ENCODE measurements around the gene URB1. TPM values are rescaled to one million over a fixed set of nuclear protein-coding genes. Genes with fewer than 3 reads are reported as not detected.
"Not testable (repeated sequence)": the region's sequence is repeated elsewhere in the genome, so short reads cannot be mapped to it uniquely, and the experiment has no call there.

Gene URB1
- total and polyA plus RNA-seq, 3 experiments from 2014 or later, result 3.9 to 39.8 (median 38.9) TPM

GRCh38 chr21:32310976-32311375, 81.8 kb downstream of the URB1 start:
- H3K4me3 ChIP-seq (ENCODE audit: low read length); H3K27me3 Mint-ChIP-seq; CTCF ChIA-PET; H3K4me1 ChIP-seq (ENCODE audit: insufficient read depth, low read length); POLR2A ChIA-PET; H3K27ac ChIP-seq (ENCODE audit: low read depth, low read length); H3K4me3 Mint-ChIP-seq; H3K9me3 ChIP-seq (ENCODE audit: low read length); H3K27me3 ChIP-seq (ENCODE audit: insufficient read depth, low read length, poor library complexity, severe bottlenecking); DNase-seq; H3K9me3 Mint-ChIP-seq; H3K27ac Mint-ChIP-seq; H3K4me1 Mint-ChIP-seq: not testable (repeated sequence)
- H3K36me3 ChIP-seq (ENCODE audit: insufficient read depth, low read length), result peaks cover 17% of the 10 kb centered on the region
- H3K36me3 Mint-ChIP-seq, result peaks cover 0 to 59% (median 13%) of the 10 kb centered on the region in 3 donors

GRCh38 chr21:32309906-32310460, 82.8 kb downstream of the URB1 start:
- Histone ChIP-seq H3K27ac (ENCODE audit: low read depth, low read length) (no peak overlapping the region), H3K9me3 (ENCODE audit: low read length) (no peaks in the 10 kb centered on the region), H3K4me3 (ENCODE audit: low read length) (no peak overlapping the region), H3K27me3 (ENCODE audit: insufficient read depth, low read length, poor library complexity, severe bottlenecking) (no peaks in the 10 kb centered on the region), H3K36me3 (ENCODE audit: insufficient read depth, low read length) (peaks cover 11% of the 10 kb centered on the region), H3K4me1 (ENCODE audit: insufficient read depth, low read length) (no peaks in the 10 kb centered on the region)
- H3K36me3 Mint-ChIP-seq, result peaks cover 0 to 52% (median 13%) of the 10 kb centered on the region in 3 donors
- H3K9me3 Mint-ChIP-seq, result no peaks in the 10 kb centered on the region
- no peaks in the 10 kb centered on the region for H3K4me1 Mint-ChIP-seq
- no peaks in the 10 kb centered on the region for H3K27me3 Mint-ChIP-seq
- POLR2A ChIA-PET, result no interaction called here
- CTCF ChIA-PET, result interaction anchor here (0.8 kb wide), 1 partner anchor 291 kb away, joined by 3 read pairs; no protein-coding TSS in a partner anchor
- DNase-seq, result no peak
- H3K4me3 Mint-ChIP-seq, result no peak overlapping the region
- H3K27ac Mint-ChIP-seq, result no peak overlapping the region

GRCh38 chr21:32308696-32309095, 84.1 kb downstream of the URB1 start:
- peaks cover 3% of the 10 kb centered on the region for H3K36me3 ChIP-seq (ENCODE audit: insufficient read depth, low read length)
- Mint-ChIP-seq H3K9me3 (no peaks in the 10 kb centered on the region), H3K27me3 (no peaks in the 10 kb centered on the region), H3K36me3 (peaks cover 0 to 43% (median 13%) of the 10 kb centered on the region in 3 donors), H3K27ac (no peak overlapping the region), H3K4me3 (no peak overlapping the region), H3K4me1 (no peaks in the 10 kb centered on the region)
- POLR2A ChIA-PET, result no interaction called here
- no peaks in the 10 kb centered on the region for H3K4me1 ChIP-seq (ENCODE audit: insufficient read depth, low read length)
- no peaks in the 10 kb centered on the region for H3K9me3 ChIP-seq (ENCODE audit: low read length)
- DNase-seq, result no peak
- no peak overlapping the region for H3K4me3 ChIP-seq (ENCODE audit: low read length)
- CTCF ChIA-PET, result no interaction called here
- H3K27me3 ChIP-seq (ENCODE audit: insufficient read depth, low read length, poor library complexity, severe bottlenecking), result no peaks in the 10 kb centered on the region
- no peak overlapping the region for H3K27ac ChIP-seq (ENCODE audit: low read depth, low read length)

- H3K4me3 Mint-ChIP-seq, result no peak overlapping the region
- H3K4me3 ChIP-seq (ENCODE audit: low read length), result no peak overlapping the region
- no peak overlapping the region for H3K27ac ChIP-seq (ENCODE audit: low read depth, low read length)
- ChIA-PET POLR2A (no interaction called here), CTCF (interaction anchor here (0.8 kb wide), 1 partner anchor 15 kb away, joined by 3 read pairs; no protein-coding TSS in a partner anchor)
- no peaks in the 10 kb centered on the region for H3K27me3 Mint-ChIP-seq
- no peak overlapping the region for H3K27ac Mint-ChIP-seq
- no peaks in the 10 kb centered on the region for H3K27me3 ChIP-seq (ENCODE audit: insufficient read depth, low read length, poor library complexity, severe bottlenecking)
- no peaks in the 10 kb centered on the region for H3K9me3 ChIP-seq (ENCODE audit: low read length)
- no peaks in the 10 kb centered on the region for H3K4me1 ChIP-seq (ENCODE audit: insufficient read depth, low read length)
- no peak for DNase-seq
- H3K36me3 ChIP-seq (ENCODE audit: insufficient read depth, low read length), result no peaks in the 10 kb centered on the region
- H3K9me3 Mint-ChIP-seq, result no peaks in the 10 kb centered on the region
- H3K36me3 Mint-ChIP-seq, result peaks cover 0 to 34% (median 12%) of the 10 kb centered on the region in 3 donors
- H3K4me1 Mint-ChIP-seq, result no peaks in the 10 kb centered on the region
Observed at GRCh38 chr21:32307706-32308105, 85.1 kb downstream of the URB1 start.

- no peaks in the 10 kb centered on the region for H3K27me3 ChIP-seq (ENCODE audit: insufficient read depth, low read length, poor library complexity, severe bottlenecking)
- H3K27ac ChIP-seq (ENCODE audit: low read depth, low read length), result no peak overlapping the region
- no peaks in the 10 kb centered on the region for H3K4me1 Mint-ChIP-seq
- POLR2A ChIA-PET, result no interaction called here
- no peak for DNase-seq
- no peaks in the 10 kb centered on the region for H3K27me3 Mint-ChIP-seq
- H3K27ac Mint-ChIP-seq, result peak overlapping the region in 1 of 8 donors; percentile 47
- no peaks in the 10 kb centered on the region for H3K4me1 ChIP-seq (ENCODE audit: insufficient read depth, low read length)
- H3K4me3 Mint-ChIP-seq, result no peak overlapping the region
- H3K36me3 ChIP-seq (ENCODE audit: insufficient read depth, low read length), result no peaks in the 10 kb centered on the region
- peaks cover 0 to 24% (median 9%) of the 10 kb centered on the region in 3 donors for H3K36me3 Mint-ChIP-seq
- H3K9me3 ChIP-seq (ENCODE audit: low read length), result no peaks in the 10 kb centered on the region
- H3K4me3 ChIP-seq (ENCODE audit: low read length), result no peak overlapping the region
- CTCF ChIA-PET, result no interaction called here
- no peaks in the 10 kb centered on the region for H3K9me3 Mint-ChIP-seq
Observed at GRCh38 chr21:32306021-32306780, 86.6 kb downstream of the URB1 start.

- no peak overlapping the region for H3K27ac Mint-ChIP-seq
- H3K9me3 Mint-ChIP-seq, result no peaks in the 10 kb centered on the region
- CTCF ChIA-PET, result no interaction called here
- POLR2A ChIA-PET, result no interaction called here
- H3K9me3 ChIP-seq (ENCODE audit: low read length), result no peaks in the 10 kb centered on the region
- no peaks in the 10 kb centered on the region for H3K4me1 Mint-ChIP-seq
- no peak overlapping the region for H3K4me3 ChIP-seq (ENCODE audit: low read length)
- H3K36me3 ChIP-seq (ENCODE audit: insufficient read depth, low read length), result no peaks in the 10 kb centered on the region
- H3K4me3 Mint-ChIP-seq, result no peak overlapping the region
- peaks cover 0 to 19% (median 9%) of the 10 kb centered on the region in 3 donors for H3K36me3 Mint-ChIP-seq
- H3K27me3 ChIP-seq (ENCODE audit: insufficient read depth, low read length, poor library complexity, severe bottlenecking), result no peaks in the 10 kb centered on the region
- H3K27me3 Mint-ChIP-seq, result no peaks in the 10 kb centered on the region
- DNase-seq, result no peak
- H3K4me1 ChIP-seq (ENCODE audit: insufficient read depth, low read length), result no peaks in the 10 kb centered on the region
- H3K27ac ChIP-seq (ENCODE audit: low read depth, low read length), result no peak overlapping the region
Observed at GRCh38 chr21:32304998-32305397, 87.8 kb downstream of the URB1 start.

GRCh38 chr21:32303385-32303784, 89.4 kb downstream of the URB1 start:
- no peaks in the 10 kb centered on the region for H3K27me3 ChIP-seq (ENCODE audit: insufficient read depth, low read length, poor library complexity, severe bottlenecking)
- Mint-ChIP-seq H3K27ac (peak overlapping the region in 1 of 8 donors; percentile 93), H3K27me3 (no peaks in the 10 kb centered on the region), H3K4me3 (no peak overlapping the region), H3K36me3 (peaks cover 0 to 12% (median 6%) of the 10 kb centered on the region in 3 donors), H3K9me3 (no peaks in the 10 kb centered on the region), H3K4me1 (no peaks in the 10 kb centered on the region)
- ChIA-PET CTCF (no interaction called here), POLR2A (no interaction called here)
- DNase-seq, result no peak
- no peak overlapping the region for H3K4me3 ChIP-seq (ENCODE audit: low read length)
- H3K4me1 ChIP-seq (ENCODE audit: insufficient read depth, low read length), result no peaks in the 10 kb centered on the region
- no peaks in the 10 kb centered on the region for H3K9me3 ChIP-seq (ENCODE audit: low read length)
- no peak overlapping the region for H3K27ac ChIP-seq (ENCODE audit: low read depth, low read length)
- H3K36me3 ChIP-seq (ENCODE audit: insufficient read depth, low read length), result no peaks in the 10 kb centered on the region

- Mint-ChIP-seq H3K27ac (no peak overlapping the region), H3K27me3 (no peaks in the 10 kb centered on the region), H3K9me3 (no peaks in the 10 kb centered on the region), H3K36me3 (peaks cover 0 to 10% (median 6%) of the 10 kb centered on the region in 3 donors), H3K4me3 (no peak overlapping the region), H3K4me1 (no peaks in the 10 kb centered on the region)
- CTCF ChIA-PET, result no interaction called here
- no peaks in the 10 kb centered on the region for H3K4me1 ChIP-seq (ENCODE audit: insufficient read depth, low read length)
- no peaks in the 10 kb centered on the region for H3K9me3 ChIP-seq (ENCODE audit: low read length)
- POLR2A ChIA-PET, result no interaction called here
- no peaks in the 10 kb centered on the region for H3K27me3 ChIP-seq (ENCODE audit: insufficient read depth, low read length, poor library complexity, severe bottlenecking)
- H3K36me3 ChIP-seq (ENCODE audit: insufficient read depth, low read length), result no peaks in the 10 kb centered on the region
- H3K4me3 ChIP-seq (ENCODE audit: low read length), result no peak overlapping the region
- no peak overlapping the region for H3K27ac ChIP-seq (ENCODE audit: low read depth, low read length)
- no peak for DNase-seq
Observed at GRCh38 chr21:32302560-32302959, 90.3 kb downstream of the URB1 start.
